CD4-positive, alpha-beta T cell treated with Interleukin-17A for 4 hours (primary cell): ENCODE data around the gene EFHC1.

Experiments
- DNase-seq: peaks from one replicate; pipeline ENCODE4 v3.0.0-alpha.2; 2020; ENCODE audit warnings: mixed read lengths

Gene EFHC1

GRCh38 chr6:52560462-52560861 lies 140.3 kb downstream of the EFHC1 start:
- DNase-seq = no peak

GRCh38 chr6:52562911-52563310 lies 142.8 kb downstream of the EFHC1 start:
- no peak for DNase-seq

- DNase-seq = no peak
Observed at GRCh38 chr6:52564856-52565255, 144.7 kb downstream of the EFHC1 start.

- DNase-seq = no peak
Observed at GRCh38 chr6:52566201-52566600, 146.1 kb downstream of the EFHC1 start.

GRCh38 chr6:52566853-52567279 lies 146.7 kb downstream of the EFHC1 start:
- no peak for DNase-seq

- no peak for DNase-seq
Observed at GRCh38 chr6:52568320-52568719, 148.2 kb downstream of the EFHC1 start.

GRCh38 chr6:52570291-52570700 lies 150.2 kb downstream of the EFHC1 start:
- no peak for DNase-seq

GRCh38 chr6:52571099-52571755 lies 151.1 kb downstream of the EFHC1 start:
- no peak for DNase-seq

GRCh38 chr6:52572536-52572935 lies 152.4 kb downstream of the EFHC1 start:
- no peak for DNase-seq

GRCh38 chr6:52573295-52573694 lies 153.2 kb downstream of the EFHC1 start:
- no peak for DNase-seq
